ENCODE measurements around the gene C11orf97. TPM values are rescaled to one million over a fixed set of nuclear protein-coding genes. Genes with fewer than 3 reads are reported as not detected.

Gene C11orf97
- total RNA-seq, 4 donors from 2014 or later, result not detected

- intact Hi-C loops (cut with DNase I), result no loop called here
- Histone ChIP-seq H3K4me3 (replicated peaks in 1 of 3) (no peak overlapping the region), H3K27ac (no peak overlapping the region), H3K4me1 (no peaks in the 10 kb centered on the region), H3K27me3 (no peaks in the 10 kb centered on the region), H3K36me3 (peaks cover 5 to 28% of the 10 kb centered on the region in 2 donors), H3K9me3 (no peaks in the 10 kb centered on the region)
- no peak for DNase-seq
- TF ChIP-seq CTCF (IDR thresholded peaks at IDR 0.05) (no peak), POLR2A (IDR thresholded peaks at IDR 0.05) (no peak)
Observed at GRCh38 chr11:94481342-94481741, 30.9 kb upstream of the C11orf97 start.

- Histone ChIP-seq H3K9me3 (no peaks in the 10 kb centered on the region), H3K27me3 (no peaks in the 10 kb centered on the region), H3K36me3 (peaks cover 0 to 25% of the 10 kb centered on the region in 2 donors), H3K27ac (no peak overlapping the region), H3K4me3 (replicated peaks in 1 of 3) (no peak overlapping the region), H3K4me1 (no peaks in the 10 kb centered on the region)
- no peak for DNase-seq
- 91 to 92% methylated on average over 1 of the region's 1 CpG for WGBS, 2 donors
- TF ChIP-seq CTCF (IDR thresholded peaks at IDR 0.05) (no peak), POLR2A (IDR thresholded peaks at IDR 0.05) (no peak)
- intact Hi-C loops (cut with DNase I), result no loop called here
Observed at GRCh38 chr11:94486068-94486467, 26.2 kb upstream of the C11orf97 start.

GRCh38 chr11:94493281-94494125 is 18.8 kb upstream of the C11orf97 start, which contains the start of the genes ANKRD49 and MRE11:
Gene ANKRD49 (plus strand): TSS chr11:94493984. CDS start chr11:94496694, 2,710 bp downstream.
Gene MRE11 (minus strand): TSS chr11:94493844. CDS start chr11:94492801, 1,043 bp downstream.
- no peaks in the 10 kb centered on the region for H3K9me3 ChIP-seq
- peak; percentile 98 for DNase-seq
- WGBS, 2 donors, result 0 to 1% methylated on average over 46 to 47 of the region's 55 CpGs
- intact Hi-C loops (cut with DNase I), result no loop called here
- peak in 1 of 2 donors; percentile 68 for TF ChIP-seq POLR2A (IDR thresholded peaks at IDR 0.05)
- peak in 1 of 6 experiments; percentile 5 for TF ChIP-seq CTCF (IDR thresholded peaks at IDR 0.05)
- peaks cover 10 to 15% of the 10 kb centered on the region in 2 donors for H3K4me1 ChIP-seq
- H3K4me3 ChIP-seq (replicated peaks in 1 of 3), result peak within 1 kb of the TSS; percentile 77 to 98 (median 87)
- no peaks in the 10 kb centered on the region for H3K27me3 ChIP-seq
- H3K36me3 ChIP-seq, result peaks cover 16 to 19% of the 10 kb centered on the region in 2 donors
- peak within 1 kb of the TSS; percentile 79 to 87 (median 84) for H3K27ac ChIP-seq

- no peak for TF ChIP-seq POLR2A (IDR thresholded peaks at IDR 0.05)
- TF ChIP-seq CTCF (IDR thresholded peaks at IDR 0.05), result no peak
- 4 to 7% methylated on average over 11 to 13 of the region's 19 CpGs for WGBS, 2 donors
- Histone ChIP-seq H3K36me3 (peaks cover 20 to 23% of the 10 kb centered on the region in 2 donors), H3K27ac (peak overlapping the region; percentile 79 to 87 (median 84)), H3K9me3 (no peaks in the 10 kb centered on the region), H3K27me3 (no peaks in the 10 kb centered on the region), H3K4me1 (peaks cover 10 to 15% of the 10 kb centered on the region in 2 donors), H3K4me3 (replicated peaks in 1 of 3) (peak overlapping the region; percentile 77 to 98 (median 87))
- intact Hi-C loops (cut with DNase I), result no loop called here
- DNase-seq, result no peak
Observed at GRCh38 chr11:94494126-94494680, 18.1 kb upstream of the C11orf97 start.

GRCh38 chr11:94500181-94500580 is 12.1 kb upstream of the C11orf97 start:
- Histone ChIP-seq H3K4me1 (peaks cover 0 to 1% of the 10 kb centered on the region in 2 donors), H3K36me3 (peaks cover 27 to 28% of the 10 kb centered on the region in 2 donors), H3K9me3 (no peaks in the 10 kb centered on the region), H3K4me3 (replicated peaks in 1 of 3) (no peak overlapping the region), H3K27ac (no peak overlapping the region), H3K27me3 (no peaks in the 10 kb centered on the region)
- DNase-seq, result no peak
- 92 to 93% methylated on average over 2 of the region's 2 CpGs for WGBS, 2 donors
- intact Hi-C loops (cut with DNase I), result no loop called here
- TF ChIP-seq CTCF (IDR thresholded peaks at IDR 0.05), result no peak
- TF ChIP-seq POLR2A (IDR thresholded peaks at IDR 0.05), result no peak
